A172 (cell line): Measurements from ENCODE around the gene KLHDC8A. TPM values are rescaled to one million over a fixed set of nuclear protein-coding genes. Genes with fewer than 3 reads are reported as not detected.
"Not testable (repeated sequence)": the region's sequence is repeated elsewhere in the genome, so short reads cannot be mapped to it uniquely, and the experiment has no call there.

Experiments used
- DNase-seq: peaks from one replicate; pipeline ENCODE4 v3.0.0-alpha.2; 2015; ENCODE audit warnings: low spot score
- total RNA-seq: library from RNA; depleted of rRNA; stranded (reverse); fragments of >200 nt; shearing (Covaris generic); gene quantifications from 2 replicates; pipeline ENCODE4 v1.2.3, GENCODE V29; 2014; rRNA removed

Gene KLHDC8A
- total RNA-seq, 1 experiment from 2014 or later: not detected

GRCh38 chr1:205298191-205298994 lies 58.3 kb downstream of the KLHDC8A start:
- peak; percentile 99 for DNase-seq

- not testable (repeated sequence) for DNase-seq
Observed at GRCh38 chr1:205297546-205298177, 59.1 kb downstream of the KLHDC8A start.

GRCh38 chr1:205296154-205296553 lies 60.6 kb downstream of the KLHDC8A start:
- no peak for DNase-seq

GRCh38 chr1:205294934-205295333 lies 61.8 kb downstream of the KLHDC8A start:
- peak; percentile 69 for DNase-seq

- peak; percentile 100 for DNase-seq
Observed at GRCh38 chr1:205294175-205294917, 62.4 kb downstream of the KLHDC8A start.

GRCh38 chr1:205293350-205294074 lies 63.2 kb downstream of the KLHDC8A start:
- no peak for DNase-seq

GRCh38 chr1:205291596-205291995 lies 65.1 kb downstream of the KLHDC8A start:
- DNase-seq: no peak

- peak; percentile 89 for DNase-seq
Observed at GRCh38 chr1:205287767-205288559, 68.8 kb downstream of the KLHDC8A start.

- DNase-seq: no peak
Observed at GRCh38 chr1:205287076-205287475, 69.6 kb downstream of the KLHDC8A start.

- DNase-seq: peak; percentile 74
Observed at GRCh38 chr1:205286335-205286950, 70.3 kb downstream of the KLHDC8A start.

Other genes starting within 250 kb of the KLHDC8A start
- gene RBBP5, start 234.9 kb downstream of the KLHDC8A start, total RNA-seq: 30.7 and 37.9 TPM in 2 replicates
- gene DSTYK, start 145.2 kb downstream of the KLHDC8A start, total RNA-seq: 12.3 and 13.9 TPM in 2 replicates
- gene TMCC2, start 129.0 kb downstream of the KLHDC8A start, total RNA-seq: 8.1 and 11.9 TPM in 2 replicates
- gene NUAK2, start 35.2 kb downstream of the KLHDC8A start, total RNA-seq: 16.3 and 18.4 TPM in 2 replicates
- gene LEMD1, start 65.1 kb upstream of the KLHDC8A start, total RNA-seq: 0.36 and 0.60 TPM in 2 replicates
- gene BLACAT1, start 99.1 kb upstream of the KLHDC8A start, total RNA-seq: 0.28 and 1.4 TPM in 2 replicates
- gene CDK18, start 147.7 kb upstream of the KLHDC8A start, total RNA-seq: 31.5 and 34.9 TPM in 2 replicates